T1000 (cell line): Measurements from ENCODE around the gene GRID2.

Source experiments
- DNase-seq: peaks from one replicate; lab custom pipeline; 2025; ENCODE audit warnings: mixed read lengths; lab: John Stamatoyannopoulos, UW

Gene GRID2

DNA sequence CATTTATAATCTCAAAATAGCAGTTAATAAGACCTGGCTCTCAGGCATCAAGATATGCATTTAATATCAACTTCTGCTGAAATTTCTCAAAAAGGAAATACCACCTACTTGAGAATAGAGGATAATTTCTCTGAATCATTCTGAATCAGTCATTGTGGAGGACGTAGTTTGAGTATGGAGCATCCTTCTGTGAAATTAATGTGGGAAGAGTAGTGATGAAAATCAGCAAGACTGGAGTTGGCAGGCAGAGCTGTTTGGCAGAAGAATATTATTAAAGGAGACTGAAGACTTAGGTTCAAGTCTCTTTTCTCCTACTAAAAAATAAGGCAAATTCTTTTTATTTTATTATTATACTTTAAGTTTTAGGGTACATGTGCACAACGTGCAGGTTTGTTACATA, 1199.2 kb downstream of the GRID2 start:
- no peak for DNase-seq

- no peak for DNase-seq
Measured at GRCh38 chr4:93513851-93514250, 1210.1 kb downstream of the GRID2 start.

DNA sequence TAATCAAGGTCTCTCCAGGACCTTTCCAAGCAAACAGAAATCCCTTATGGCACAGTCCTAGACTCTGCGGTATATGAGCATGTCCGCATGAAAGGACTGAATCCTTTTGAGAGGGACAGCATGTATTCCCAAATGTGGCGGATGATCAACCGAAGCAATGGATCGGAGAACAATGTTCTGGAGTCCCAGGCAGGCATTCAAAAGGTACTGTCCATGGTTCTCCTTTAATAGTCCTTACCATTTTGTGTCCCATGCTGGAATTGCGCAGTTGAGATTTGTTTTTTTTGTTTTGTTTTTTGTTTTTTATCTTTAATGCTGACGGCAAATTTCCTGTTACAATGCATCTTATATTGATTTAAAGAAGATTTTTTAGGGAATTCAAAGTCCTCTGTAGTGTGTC, 1211.4 kb downstream of the GRID2 start:
- DNase-seq = no peak

- no peak for DNase-seq
Measured at GRCh38 chr4:93529692-93530372, 1226.1 kb downstream of the GRID2 start.

DNA sequence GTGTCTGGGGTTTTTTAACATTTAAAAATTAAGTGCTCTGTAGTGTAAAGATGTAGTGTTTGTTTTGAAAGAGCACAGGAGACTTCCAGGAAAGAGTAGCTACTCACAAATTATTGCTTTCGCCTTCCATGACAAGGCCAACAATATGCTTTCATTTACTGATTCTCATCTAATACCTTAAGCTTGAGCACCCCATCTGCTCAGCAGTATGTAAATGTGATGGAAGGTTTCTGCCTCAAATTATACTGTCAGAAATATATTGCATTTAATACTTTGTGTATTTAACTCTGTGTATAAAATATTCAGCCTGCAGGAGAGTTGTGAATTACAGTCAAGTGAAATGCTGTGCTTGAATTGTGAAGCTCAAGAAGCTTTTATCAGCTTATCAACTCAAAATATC, 1228.5 kb downstream of the GRID2 start:
- DNase-seq = no peak

GRCh38 chr4:93540562-93540961, 1236.8 kb downstream of the GRID2 start:
- DNase-seq = no peak

- no peak for DNase-seq
Measured at GRCh38 chr4:93561842-93562241, 1258.1 kb downstream of the GRID2 start.

- no peak for DNase-seq
Measured at GRCh38 chr4:93568758-93569157, 1265.0 kb downstream of the GRID2 start.

DNA sequence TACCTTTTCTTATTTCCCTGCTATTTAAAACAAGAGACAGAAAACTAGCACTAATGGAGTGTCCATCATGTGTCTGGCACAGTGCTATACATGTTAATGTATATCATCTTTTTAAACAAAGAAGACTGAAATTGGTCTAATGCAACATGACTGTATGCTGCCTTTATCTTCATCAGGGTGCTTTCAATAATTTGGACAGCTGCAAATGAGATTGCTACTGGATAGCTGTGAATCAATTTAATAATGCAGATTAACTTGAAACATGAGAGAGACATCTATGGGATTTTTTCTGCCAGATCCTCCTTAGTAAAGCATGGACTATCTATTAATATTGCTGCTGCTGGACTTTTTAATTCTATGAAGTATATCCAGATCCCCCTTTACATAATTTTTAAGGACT, 1269.5 kb downstream of the GRID2 start:
- DNase-seq = no peak

GRCh38 chr4:93578942-93579341, 1275.2 kb downstream of the GRID2 start:
- no peak for DNase-seq

- no peak for DNase-seq
Measured at GRCh38 chr4:93605163-93605562, 1301.4 kb downstream of the GRID2 start.

- DNase-seq = no peak
Measured at GRCh38 chr4:93617606-93618005, 1313.8 kb downstream of the GRID2 start.

- no peak for DNase-seq
Measured at GRCh38 chr4:93633721-93634120, 1330.0 kb downstream of the GRID2 start.

DNA sequence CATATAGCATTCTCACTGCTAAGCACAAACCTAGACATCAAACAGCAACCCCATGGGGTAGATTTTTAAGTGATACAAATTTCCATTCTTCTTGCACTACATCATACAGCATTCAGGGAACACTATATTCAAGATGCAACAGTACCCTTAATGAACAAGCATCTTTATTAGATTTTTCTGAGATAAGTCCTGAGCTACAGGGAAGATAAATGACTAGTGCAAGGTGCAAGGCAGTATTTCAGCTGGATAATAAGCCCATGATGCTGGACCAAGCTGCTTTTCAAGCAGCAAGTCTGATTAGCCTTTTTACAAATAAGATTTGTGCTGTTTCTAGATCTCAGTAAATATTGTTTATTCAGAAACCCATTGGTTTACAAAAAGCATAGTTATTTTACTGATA, 1332.2 kb downstream of the GRID2 start:
- no peak for DNase-seq

DNA sequence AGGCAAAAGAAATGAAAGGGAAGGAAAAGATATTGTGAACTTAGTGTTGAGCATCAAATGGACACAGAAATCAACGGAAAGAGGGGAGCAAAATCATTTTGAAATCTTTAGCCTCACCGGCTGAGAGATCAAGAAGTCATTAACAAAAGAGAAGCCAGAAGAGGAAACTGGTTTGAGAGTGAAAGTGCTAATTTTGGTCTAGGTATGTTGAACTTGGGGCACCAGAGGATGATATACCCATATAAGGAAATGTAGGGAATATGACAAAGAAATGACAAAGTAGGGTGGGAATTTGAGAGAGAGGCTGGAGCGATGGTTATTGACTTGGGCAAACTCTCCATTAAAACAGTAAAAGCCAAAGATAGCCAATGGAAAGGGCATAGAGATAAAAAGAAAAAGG, 1341.4 kb downstream of the GRID2 start:
- DNase-seq = no peak

GRCh38 chr4:93646233-93646930, 1342.6 kb downstream of the GRID2 start:
- DNase-seq = no peak

- DNase-seq = no peak
Measured at GRCh38 chr4:93648258-93648657, 1344.5 kb downstream of the GRID2 start.

DNA sequence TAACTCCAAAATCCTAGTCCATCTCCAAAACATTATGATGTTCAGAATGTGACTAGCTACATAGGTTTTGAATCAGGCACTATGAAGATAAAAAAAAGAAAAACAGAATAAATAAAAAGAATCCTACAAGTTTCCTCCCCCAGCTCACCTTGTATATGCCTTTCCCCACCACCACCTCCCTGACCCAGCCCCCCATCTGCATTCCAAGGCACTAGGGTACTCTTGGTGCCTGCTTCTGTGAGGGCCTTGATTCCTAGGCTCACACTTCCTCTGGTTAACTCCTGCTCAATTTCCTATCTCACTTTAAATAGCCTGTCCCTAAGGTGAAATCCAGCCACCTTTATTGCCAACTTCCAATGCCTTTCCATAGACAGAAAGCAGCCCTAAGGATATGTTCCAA, 1346.1 kb downstream of the GRID2 start:
- DNase-seq = no peak

GRCh38 chr4:93654211-93654610, 1350.4 kb downstream of the GRID2 start:
- DNase-seq = no peak

GRCh38 chr4:93657527-93657926, 1353.8 kb downstream of the GRID2 start:
- no peak for DNase-seq

- DNase-seq = no peak
Measured at GRCh38 chr4:93658443-93658842, 1354.7 kb downstream of the GRID2 start.

- no peak for DNase-seq
Measured at GRCh38 chr4:93659629-93660028, 1355.9 kb downstream of the GRID2 start.

DNA sequence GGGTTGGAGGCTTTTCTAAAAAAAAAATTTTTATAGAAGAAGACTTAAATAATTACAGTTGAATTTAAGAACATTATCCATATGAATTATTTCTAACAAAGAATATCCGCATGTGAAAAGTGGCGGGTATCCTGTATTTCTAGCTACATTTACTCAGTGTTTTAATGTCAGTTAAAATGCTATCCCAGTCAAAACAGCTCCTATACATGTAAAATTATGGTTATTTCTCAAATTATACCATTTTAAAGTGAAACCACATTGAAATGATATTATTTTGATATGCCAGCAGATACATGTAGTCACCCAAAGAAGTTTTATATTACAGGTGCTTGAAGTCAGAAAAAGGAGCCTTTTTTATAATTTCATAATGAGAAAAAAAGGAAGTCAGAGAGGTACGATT, 1356.3 kb downstream of the GRID2 start:
- DNase-seq = no peak

- DNase-seq = no peak
Measured at GRCh38 chr4:93670434-93670833, 1366.7 kb downstream of the GRID2 start.
